ENCODE measurements around the gene PLEKHA6. TPM values are rescaled to one million over a fixed set of nuclear protein-coding genes. Genes with fewer than 3 reads are reported as not detected.

PLEKHA6 gene
- total and polyA plus RNA-seq, 2 experiments from 2014 or later: 2.8 to 6.2 TPM

GRCh38 chr1:204376919-204377799 is 17.4 kb upstream of the PLEKHA6 start:
- peak overlapping the region; percentile 96 for H2AFZ ChIP-seq
- no peaks in the 10 kb centered on the region; the same call in 1 of the 2 replicates for H3K36me3 ChIP-seq (ENCODE audit: insufficient read depth)
- Mint-ChIP-seq H3K9me3 (no peaks in the 10 kb centered on the region), H3K27me3 (ENCODE audit: insufficient read depth, low read depth, poor library complexity) (peaks cover 23% of the 10 kb centered on the region), H3K27ac (no peak overlapping the region), H3K4me3 (peak overlapping the region; percentile 75), H3K36me3 (ENCODE audit: low read depth) (no peaks in the 10 kb centered on the region), H3K4me1 (peaks cover 10% of the 10 kb centered on the region; the same call in 2 of the 3 replicates)
- peak overlapping the region; percentile 94 for H3K4me2 ChIP-seq
- H3F3A ChIP-seq (replicated peaks; ENCODE audit: low read depth): 0 out of 2 replicates have a peak, but pooled peaks cover 4% of the 10 kb centered on the region
- DNase-seq (ENCODE audit: low spot score): no peak
- no peaks in the 10 kb centered on the region for H3K9me2 ChIP-seq (ENCODE audit: insufficient read depth)
- TF ChIP-seq STAT1 (IDR thresholded peaks at IDR 0.05; ENCODE audit: unreplicated experiment) (no peak), ZNF462 (CRISPR knock-in tag; IDR thresholded peaks at IDR 0.05) (no peak), ZNF331 (CRISPR knock-in tag; IDR thresholded peaks at IDR 0.05; ENCODE audit: low read depth) (no peak), NANOG (IDR thresholded peaks at IDR 0.05; ENCODE audit: borderline replicate concordance) (no peak), ETS1 (IDR thresholded peaks at IDR 0.05) (no peak), POLR2AphosphoS5 (IDR thresholded peaks at IDR 0.05; ENCODE audit: low read depth) (no peak), JUNB (IDR thresholded peaks at IDR 0.05; ENCODE audit: unreplicated experiment) (no peak), EZH2phosphoT487 (IDR thresholded peaks at IDR 0.05; ENCODE audit: unreplicated experiment) (no peak), EZH2 (IDR thresholded peaks at IDR 0.05; ENCODE audit: low read depth, unreplicated experiment) (no peak), ZNF114 (CRISPR knock-in tag; IDR thresholded peaks at IDR 0.05) (no peak), CTCF (conservative IDR thresholded peaks at IDR 0.05; ENCODE audit: low read depth in 2 of 2) (no peak), CREB1 (CRISPR knock-in tag; IDR thresholded peaks at IDR 0.05; ENCODE audit: low read depth) (no peak), REST (IDR thresholded peaks at IDR 0.05; ENCODE audit: unreplicated experiment) (no peak)
- ATAC-seq: peak; percentile 18; the same call in 2 of the 3 replicates
- H3K4me1 ChIP-seq (ENCODE audit: insufficient read depth): 0 out of 2 replicates have a peak, but pooled peaks cover 10% of the 10 kb centered on the region
- no peaks in the 10 kb centered on the region for H4K20me1 ChIP-seq (replicated peaks; ENCODE audit: insufficient read depth)
- H3K27ac ChIP-seq (ENCODE audit: low read depth): no peak overlapping the region
- H3K79me2 ChIP-seq (replicated peaks; ENCODE audit: insufficient read depth): no peaks in the 10 kb centered on the region; the same call in 1 of the 2 replicates
- peak overlapping the region; percentile 75 for H3K4me3 ChIP-seq
- H3K27me3 ChIP-seq (ENCODE audit: insufficient read depth): peaks cover 66% of the 10 kb centered on the region

Measured in GM23338 (cell line).